ENCODE data around the gene RSU1.

RSU1 gene

GRCh38 chr10:16817125-16818019, at the start of gene RSU1:
TSS of gene RSU1 (minus strand) at chr10:16817424. CDS start at chr10:16817081, 343 bp downstream.
- no peak for TF ChIP-seq CTCF (IDR thresholded peaks at IDR 0.05)
- Histone ChIP-seq H3K27ac (peak within 1 kb of the TSS; percentile 91 to 94), H3K36me3 (peaks cover 0 to 5% (median 0%) of the 10 kb centered on the region in 3 donors), H3K9me3 (peaks cover 0 to 2% (median 0%) of the 10 kb centered on the region in 3 donors), H3K4me3 (peak within 1 kb of the TSS; percentile 78 to 97), H3K4me1 (peaks cover 4 to 47% (median 26%) of the 10 kb centered on the region in 4 donors), H3K27me3 (no peaks in the 10 kb centered on the region)
- intact Hi-C loops (cut with DNase I; ENCODE audit: low total_unique reads): no loop called here
- peak; percentile 100 for DNase-seq

GRCh38 chr10:16866541-16867275, 49.5 kb upstream of the RSU1 start:
- H3K27ac ChIP-seq: no peak overlapping the region
- no peaks in the 10 kb centered on the region for H3K36me3 ChIP-seq
- intact Hi-C loops (cut with DNase I; ENCODE audit: low total_unique reads): no loop called here
- H3K4me3 ChIP-seq: no peak overlapping the region
- no peaks in the 10 kb centered on the region for H3K9me3 ChIP-seq
- no peaks in the 10 kb centered on the region for H3K27me3 ChIP-seq
- no peak for TF ChIP-seq CTCF (IDR thresholded peaks at IDR 0.05)
- no peaks in the 10 kb centered on the region for H3K4me1 ChIP-seq
- DNase-seq: no peak

GRCh38 chr10:16865766-16866165, 48.5 kb upstream of the RSU1 start:
- H3K9me3 ChIP-seq: no peaks in the 10 kb centered on the region
- no peak overlapping the region for H3K4me3 ChIP-seq
- DNase-seq: no peak
- no peak overlapping the region for H3K27ac ChIP-seq
- H3K4me1 ChIP-seq: no peaks in the 10 kb centered on the region
- intact Hi-C loops (cut with DNase I; ENCODE audit: low total_unique reads): no loop called here
- H3K27me3 ChIP-seq: no peaks in the 10 kb centered on the region
- TF ChIP-seq CTCF (IDR thresholded peaks at IDR 0.05): no peak
- H3K36me3 ChIP-seq: no peaks in the 10 kb centered on the region

GRCh38 chr10:16863766-16864165, 46.5 kb upstream of the RSU1 start:
- intact Hi-C loops (cut with DNase I; ENCODE audit: low total_unique reads): no loop called here
- no peak for DNase-seq

GRCh38 chr10:16857419-16857818, 40.2 kb upstream of the RSU1 start:
- TF ChIP-seq CTCF (IDR thresholded peaks at IDR 0.05): no peak
- peaks cover 0 to 11% (median 3%) of the 10 kb centered on the region in 4 donors for H3K4me1 ChIP-seq
- H3K27ac ChIP-seq: no peak overlapping the region
- H3K27me3 ChIP-seq: no peaks in the 10 kb centered on the region
- no peak for DNase-seq
- H3K36me3 ChIP-seq: no peaks in the 10 kb centered on the region
- no peak overlapping the region for H3K4me3 ChIP-seq
- intact Hi-C loops (cut with DNase I; ENCODE audit: low total_unique reads): no loop called here
- no peaks in the 10 kb centered on the region for H3K9me3 ChIP-seq

More at GRCh38 chr10:16863766-16864165, 46.5 kb upstream of the RSU1 start:
- no peak overlapping the region for H3K27ac ChIP-seq
- H3K27me3 ChIP-seq: no peaks in the 10 kb centered on the region
- H3K4me1 ChIP-seq: no peaks in the 10 kb centered on the region
- H3K4me3 ChIP-seq: no peak overlapping the region
- H3K36me3 ChIP-seq: no peaks in the 10 kb centered on the region
- no peak for TF ChIP-seq CTCF (IDR thresholded peaks at IDR 0.05)
- no peaks in the 10 kb centered on the region for H3K9me3 ChIP-seq

All from tibial artery (tissue), 4 donors.